SK-N-SH treated with all-trans-retinoic acid at 6 μM for 48 hours (cell line): ENCODE data around the gene FARP1.

ENCODE experiments used
- ARNTL ChIP-seq: fragments of 450-650 bp; formaldehyde crosslinking; IDR thresholded peaks from 2 replicates; pipeline ENCODE4 v1.5.0; 2020; ENCODE audit warnings: low read depth, mild to moderate bottlenecking, moderate library complexity, borderline replicate concordance
- CSRNP3 ChIP-seq: fragments of 250-450 bp; sonication (Bioruptor Pico); IDR thresholded peaks from 2 replicates; pipeline ENCODE4 v1.5.1; 2021; ENCODE audit warnings: mild to moderate bottlenecking, moderate library complexity
- GLIS3 ChIP-seq: fragments of 250-450 bp; sonication (Bioruptor Pico); IDR thresholded peaks from 2 replicates; pipeline ENCODE4 v1.5.0; 2020; ENCODE audit warnings: mild to moderate bottlenecking, moderate library complexity
- PPARA ChIP-seq: fragments of 250-450 bp; sonication (Bioruptor Pico); IDR thresholded peaks from 2 replicates; pipeline ENCODE4 v1.5.0; 2020; ENCODE audit warnings: mild to moderate bottlenecking, borderline replicate concordance
- ZC3H10 ChIP-seq: fragments of 250-450 bp; sonication (Bioruptor Pico); IDR thresholded peaks from 2 replicates; pipeline ENCODE4 v1.5.1; 2021; ENCODE audit warnings: mild to moderate bottlenecking, moderate library complexity
- ZFP3 ChIP-seq: fragments of 250-450 bp; sonication (Bioruptor Pico); IDR thresholded peaks from 2 replicates; pipeline ENCODE4 v1.5.0; 2020; ENCODE audit warnings: mild to moderate bottlenecking, moderate library complexity
- ZFP30 ChIP-seq: fragments of 450-650 bp; formaldehyde crosslinking; IDR thresholded peaks from 2 replicates; pipeline ENCODE4 v1.5.0; 2022; ENCODE audit warnings: mild to moderate bottlenecking, moderate library complexity
- ZNF565 ChIP-seq: fragments of 450-650 bp; formaldehyde crosslinking; conservative IDR thresholded peaks from 2 replicates; pipeline ENCODE4 v1.5.0; 2020; ENCODE audit warnings: low read depth, mild to moderate bottlenecking, moderate library complexity

- no peak for TF ChIP-seq ZC3H10 (CRISPR knock-in tag)
- TF ChIP-seq PPARA (CRISPR knock-in tag): no peak
- TF ChIP-seq ARNTL (CRISPR knock-in tag): no peak
- TF ChIP-seq ZFP3 (CRISPR knock-in tag): no peak
- no peak for TF ChIP-seq GLIS3
- no peak for TF ChIP-seq ZFP30 (CRISPR knock-in tag)
- no peak for TF ChIP-seq CSRNP3 (CRISPR knock-in tag)
- TF ChIP-seq ZNF565 (CRISPR knock-in tag): no peak
Observed at GRCh38 chr13:98243929-98244272, 101.0 kb downstream of the FARP1 start.
